Measurements from ENCODE around the gene AQP12A.
"Not testable (repeated sequence)": the region's sequence is repeated elsewhere in the genome, so short reads cannot be mapped to it uniquely, and the experiment has no call there.

AQP12A gene

DNA sequence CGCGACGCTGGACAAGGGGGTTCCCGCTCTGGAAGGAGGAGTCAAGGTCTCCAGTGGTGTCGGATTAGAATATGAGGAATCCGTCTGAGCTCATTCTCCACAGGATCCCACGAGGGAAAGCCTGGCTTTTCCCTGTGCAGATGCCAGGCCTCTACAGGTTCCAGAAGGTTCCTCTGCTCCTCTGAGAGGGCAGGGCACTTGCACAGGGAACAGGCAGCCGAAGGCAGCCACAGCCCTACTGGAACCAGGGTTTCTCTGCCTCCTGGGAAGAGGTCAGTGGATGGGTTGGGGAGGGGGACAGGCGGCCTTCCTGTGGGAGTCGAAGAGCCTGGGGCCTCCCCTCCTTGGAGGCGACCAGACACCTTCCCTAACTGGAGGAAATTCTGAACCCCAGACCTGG, 1.7 kb upstream of the AQP12A start:
- DNase-seq, result no peak

DNA sequence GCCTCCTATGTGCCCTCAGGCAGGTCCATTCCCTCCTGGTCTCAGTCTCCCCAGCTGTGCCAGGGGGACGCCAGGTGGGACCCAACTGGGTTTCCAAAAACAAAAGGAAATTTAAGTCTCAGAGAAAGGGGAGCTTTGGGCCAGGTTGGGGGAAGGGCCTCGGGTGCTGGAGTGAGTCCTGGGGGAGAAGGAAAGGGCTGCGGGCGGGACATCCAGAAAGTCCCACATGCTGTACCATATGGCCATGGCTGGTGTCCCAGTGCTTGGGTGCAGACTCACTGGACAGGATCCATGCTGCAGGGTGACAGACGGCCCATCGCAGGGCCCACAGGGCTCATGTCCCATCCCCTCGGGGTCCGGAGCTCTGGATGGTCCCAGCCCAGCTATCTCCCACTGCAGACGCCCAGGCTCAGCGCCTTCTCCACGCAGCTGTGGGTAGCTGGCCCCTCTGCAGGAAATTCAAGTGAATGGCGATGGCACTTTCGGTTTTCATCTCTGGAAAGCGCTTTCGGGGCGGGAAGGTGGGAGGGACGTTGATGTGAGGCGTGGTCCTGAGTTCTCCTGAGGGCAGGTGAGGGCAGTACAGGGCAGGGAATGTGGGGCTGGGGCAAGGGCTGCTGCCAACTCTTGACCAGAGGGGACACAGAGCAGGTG, 1.1 kb upstream of the AQP12A start:
- not testable (repeated sequence) for DNase-seq

- DNase-seq, result not testable (repeated sequence)
Measured at GRCh38 chr2:240691075-240691427, 615 bp upstream of the AQP12A start.

- not testable (repeated sequence) for DNase-seq
Measured at GRCh38 chr2:240692583-240693561, 1.2 kb downstream of the AQP12A start.

DNA sequence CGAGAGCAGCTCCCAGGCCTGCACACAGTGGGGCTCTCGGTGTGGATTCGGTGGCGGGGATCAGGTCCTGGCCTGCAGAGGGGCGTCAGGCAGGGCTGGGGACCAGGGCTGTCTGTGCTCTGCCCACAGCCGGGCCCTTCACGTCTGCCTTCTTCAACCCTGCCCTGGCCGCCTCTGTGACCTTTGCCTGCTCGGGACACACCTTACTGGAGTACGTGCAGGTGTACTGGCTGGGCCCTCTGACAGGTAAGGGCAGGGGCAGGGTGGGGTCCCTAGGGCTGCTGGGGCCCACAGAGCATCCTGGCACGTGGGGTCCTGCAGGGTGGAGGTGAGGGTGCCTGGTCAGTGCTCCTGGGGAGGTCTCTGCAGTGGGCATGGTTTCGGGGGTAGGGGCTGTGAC, 2.6 kb downstream of the AQP12A start:
- DNase-seq, result not testable (repeated sequence)

DNA sequence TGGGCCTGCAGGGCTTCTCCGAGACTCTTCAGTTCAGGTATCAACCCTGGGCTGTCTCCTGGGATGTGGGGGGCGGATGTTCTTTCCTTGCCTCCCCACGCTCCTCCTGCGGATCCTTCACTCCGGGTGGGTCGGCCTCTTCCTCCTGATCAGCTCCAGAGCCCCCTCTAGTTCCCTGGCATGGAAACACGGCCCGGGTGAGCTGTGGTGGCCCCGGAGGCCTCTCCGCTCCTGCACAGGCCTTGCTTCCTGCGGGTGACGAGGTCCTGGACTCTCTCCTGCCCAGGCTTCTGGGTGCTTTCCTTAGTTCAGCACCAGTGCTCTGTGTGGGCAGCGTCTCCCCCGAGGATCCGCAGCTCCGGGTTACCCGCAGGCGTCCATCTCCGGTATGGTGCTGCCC, 3.9 kb downstream of the AQP12A start:
- DNase-seq, result not testable (repeated sequence)

GRCh38 chr2:240696469-240696868, 4.8 kb downstream of the AQP12A start:
- DNase-seq, result not testable (repeated sequence)

GRCh38 chr2:240698852-240699561, 7.3 kb downstream of the AQP12A start:
- DNase-seq, result not testable (repeated sequence)

DNA sequence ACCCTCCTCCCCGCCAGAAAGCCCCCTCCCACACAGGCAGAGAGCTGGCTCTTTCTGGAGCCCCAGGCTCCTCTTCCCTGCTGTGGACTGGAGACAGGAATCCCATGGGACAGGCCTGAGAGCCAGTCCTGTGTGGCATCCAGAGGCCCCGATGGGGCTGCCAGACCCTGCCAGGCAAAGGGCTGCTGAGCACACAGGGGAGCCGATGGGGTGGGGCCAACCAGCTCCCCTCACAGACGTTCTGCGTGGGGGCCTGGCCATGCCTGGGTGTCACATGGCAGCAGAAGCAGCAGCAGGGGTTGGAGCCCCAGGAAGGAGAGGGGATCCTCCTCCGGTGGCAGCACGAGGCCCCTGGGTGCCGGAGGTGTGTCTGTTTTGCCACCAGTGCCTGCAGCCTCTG, 8.2 kb downstream of the AQP12A start:
- not testable (repeated sequence) for DNase-seq

DNA sequence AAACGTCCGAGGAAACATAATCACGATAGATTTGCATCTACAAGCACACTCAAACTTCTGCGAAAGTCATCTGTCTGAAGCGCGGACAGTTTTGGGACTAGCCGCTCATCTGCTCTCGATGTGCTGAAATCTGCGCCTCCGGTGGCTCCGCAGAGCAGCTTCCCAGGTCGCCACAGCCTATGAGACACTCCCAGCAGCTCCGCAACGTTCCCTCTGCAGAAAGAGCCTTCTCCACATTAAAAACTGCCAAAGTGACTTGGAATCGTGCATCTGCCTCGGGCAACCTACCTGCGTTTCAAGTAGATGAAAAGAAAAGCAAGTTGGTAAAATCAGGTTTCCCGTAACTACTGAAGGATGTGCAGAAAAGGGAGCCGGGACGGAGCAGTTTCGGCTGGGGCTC, 8.9 kb downstream of the AQP12A start:
- not testable (repeated sequence) for DNase-seq

GRCh38 chr2:240701091-240701735, 9.5 kb downstream of the AQP12A start:
- no peak for DNase-seq

DNA sequence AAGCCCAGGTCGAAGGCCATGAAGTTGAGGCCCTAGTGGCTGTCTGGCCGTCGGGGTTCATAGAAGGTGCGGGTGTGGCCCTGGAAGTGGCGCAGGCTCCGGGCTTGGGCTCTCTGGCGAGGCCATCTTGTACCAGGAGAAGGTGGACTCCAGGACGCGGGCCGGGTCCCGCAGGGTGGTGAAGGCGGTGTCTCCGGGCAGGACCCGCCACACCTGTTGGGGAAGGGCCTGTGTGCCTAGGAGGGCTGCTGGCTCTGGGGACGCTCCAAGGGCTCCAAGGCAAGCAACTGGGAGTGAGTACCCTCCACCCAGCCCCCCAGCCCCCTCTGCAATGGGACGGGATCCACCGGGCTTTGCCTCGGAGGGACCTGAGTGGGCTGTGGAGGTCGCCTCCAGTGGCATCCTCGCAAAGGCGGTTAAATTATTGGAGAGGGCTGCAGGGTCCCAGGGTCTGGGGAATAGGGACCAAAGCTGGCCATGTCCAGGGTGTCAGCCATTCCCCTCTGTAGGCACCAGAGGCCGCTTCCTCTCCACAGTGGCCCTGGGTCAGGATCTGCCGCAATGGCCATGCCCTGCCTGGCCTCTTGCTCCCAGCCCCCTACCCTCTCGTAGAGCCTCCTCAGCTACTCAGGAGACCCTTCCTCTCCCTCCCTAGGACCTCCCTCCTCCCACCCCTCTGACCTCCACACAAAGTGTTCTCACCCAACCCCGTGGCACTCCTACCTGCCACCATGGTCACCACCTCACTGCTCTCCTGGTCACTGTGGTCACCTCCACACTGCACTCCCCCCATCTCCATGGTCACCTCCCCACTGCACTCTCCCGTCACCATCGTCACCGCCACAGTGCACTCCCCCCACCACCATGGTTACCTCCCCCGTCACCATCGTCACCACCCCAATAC, 10.3 kb downstream of the AQP12A start:
- no peak for DNase-seq

DNA sequence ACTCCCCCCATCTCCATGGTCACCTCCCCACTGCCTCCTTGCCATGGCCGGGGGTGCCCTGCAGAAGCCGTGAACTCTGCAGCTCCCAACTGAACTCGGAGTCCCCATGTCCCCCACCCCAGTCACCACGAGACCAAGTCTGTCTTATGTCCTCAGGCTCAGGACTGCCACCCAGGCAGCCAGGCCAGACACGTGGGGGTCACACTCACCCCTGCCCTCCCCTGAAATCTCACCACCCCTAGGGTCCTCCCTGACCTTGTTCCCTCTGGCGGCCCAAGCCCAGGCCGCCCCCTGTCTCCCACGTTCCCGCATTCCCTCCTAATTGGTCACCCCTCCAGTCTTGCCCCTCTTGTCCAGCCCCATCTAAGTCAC, 11.0 kb downstream of the AQP12A start:
- no peak for DNase-seq

GRCh38 chr2:240703417-240704341, 12.0 kb downstream of the AQP12A start:
- DNase-seq, result no peak

DNA sequence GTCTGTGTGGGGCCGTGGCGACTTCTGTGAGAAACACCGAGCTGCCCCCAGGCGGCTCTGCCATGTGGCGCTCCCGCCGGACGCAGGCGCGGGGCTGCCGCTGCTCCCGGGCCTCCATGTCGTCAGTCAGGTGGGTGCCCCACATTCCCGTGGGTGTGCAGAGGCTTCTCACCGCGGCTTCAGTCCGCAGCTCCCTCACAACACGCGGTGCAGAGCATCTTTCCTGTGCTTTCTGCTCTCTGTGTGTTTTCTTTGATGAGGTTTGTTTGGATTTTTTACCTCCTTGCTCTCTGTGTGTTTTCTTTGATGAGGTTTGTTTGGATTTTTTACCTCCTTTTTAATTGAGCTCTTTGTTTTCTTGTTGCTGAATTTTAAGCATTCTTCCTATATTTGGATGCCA, 13.0 kb downstream of the AQP12A start:
- DNase-seq, result no peak

- DNase-seq, result no peak
Measured at GRCh38 chr2:240705204-240705791, 13.6 kb downstream of the AQP12A start.

DNA sequence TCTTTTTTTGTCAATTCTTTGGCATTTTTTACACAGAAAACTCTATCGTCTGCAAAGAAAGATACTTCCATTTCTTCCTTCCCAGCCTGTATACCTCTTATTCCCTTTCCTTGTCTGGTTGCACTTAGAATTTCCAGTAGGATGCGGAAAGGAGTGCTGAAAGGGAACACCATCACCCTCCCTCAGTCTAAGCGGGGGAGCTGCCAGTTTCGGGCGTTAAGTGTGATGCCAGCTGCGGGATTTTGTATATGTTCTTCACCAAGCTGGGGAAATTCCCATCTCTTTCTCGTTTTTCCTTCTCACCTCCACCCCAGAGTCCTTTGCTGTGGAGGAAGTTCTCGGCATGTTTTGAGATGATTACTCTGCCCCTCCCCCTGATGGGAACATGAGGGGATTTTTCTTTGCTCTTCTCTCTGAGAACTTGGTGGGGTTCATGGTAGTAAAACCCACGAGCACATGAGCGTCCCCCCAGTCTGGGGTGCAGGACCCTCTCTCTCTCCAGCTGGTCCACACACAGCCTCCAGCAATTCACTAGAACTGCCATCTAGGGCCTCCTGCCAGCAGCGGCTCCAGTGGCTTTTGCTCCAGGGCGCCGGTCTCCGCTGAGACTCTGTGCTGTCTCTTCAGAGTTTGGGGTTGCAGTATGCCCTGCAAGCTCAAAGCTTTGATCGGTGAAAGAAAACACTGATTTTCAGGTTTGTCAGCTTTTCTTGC, 15.5 kb downstream of the AQP12A start:
- no peak for DNase-seq

- DNase-seq, result no peak
Measured at GRCh38 chr2:240707821-240708220, 16.2 kb downstream of the AQP12A start.

DNA sequence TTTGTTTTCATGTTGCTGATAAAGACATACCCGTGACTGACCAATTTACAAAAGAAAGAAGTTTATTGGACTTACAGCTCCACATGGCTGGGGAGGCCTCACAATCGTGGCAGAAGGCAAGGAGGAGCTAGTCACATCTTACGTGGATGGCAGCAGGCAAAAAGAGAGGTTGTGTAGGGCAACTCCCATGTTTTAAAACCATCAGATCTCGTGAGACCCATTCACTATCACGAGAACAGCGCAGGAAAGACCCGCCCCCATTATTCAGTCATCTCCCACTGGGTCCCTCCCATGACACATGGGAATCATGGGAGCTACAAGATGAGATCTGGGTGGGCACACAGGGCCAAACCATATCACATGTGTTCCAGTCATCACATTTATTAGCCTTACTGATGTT, 16.8 kb downstream of the AQP12A start:
- DNase-seq, result no peak

DNA sequence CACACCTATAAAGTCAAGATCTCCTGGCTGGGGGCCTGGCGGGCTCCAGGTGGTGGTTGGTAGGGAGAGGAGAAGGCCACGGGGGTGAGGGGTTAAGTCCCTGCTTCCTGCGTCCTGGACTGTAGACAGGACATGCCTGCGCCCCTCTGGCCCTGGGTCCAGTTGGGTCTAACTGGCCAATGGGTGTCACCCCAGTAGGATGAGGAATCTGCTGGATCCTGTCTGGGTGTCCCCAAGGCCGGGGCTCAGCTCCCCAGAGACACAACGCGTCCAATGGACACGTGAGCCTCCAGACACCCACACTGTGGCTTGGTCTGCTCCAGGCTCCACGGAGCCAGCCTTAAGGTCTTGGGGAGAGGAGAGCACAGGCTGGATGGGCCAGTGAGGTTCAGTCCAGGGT, 19.6 kb downstream of the AQP12A start:
- DNase-seq, result no peak

Measured in NCI-H2227 treated with DMSO at 0.1 percent for 48 hours (cell line).